HepG2 (cell line): Measurements from ENCODE around the gene EXOC6B. TPM values are rescaled to one million over a fixed set of nuclear protein-coding genes. Genes with fewer than 3 reads are reported as not detected.

Experiments used
- ATAC-seq: fragments of 200-7000 bp; cut with Tn5 transposase; 3 replicates; pipeline ENCODE4 v1.9.1; 2020; ENCODE audit warnings: mild to moderate bottlenecking, moderate library complexity
- BruUV-seq: library from RNA; stranded (reverse); fragments of 400-500 nt; replicated peaks from 2 replicates; lab custom pipeline; 2021; lab: Mats Ljungman, UMichigan
- CTCF ChIA-PET: fragments of 300-600 bp; formaldehyde crosslinking; extraction: SDS; loops from one replicate; lab custom pipeline; 2021; ENCODE audit warnings: low total read pairs, inconsistent platforms, low intra/inter-chr PET ratio; lab: Yijun Ruan, JAX
- POLR2A ChIA-PET: fragments of 350-600 bp; sonication (Branson Sonifier 250); formaldehyde crosslinking; loops from one replicate; lab custom pipeline; 2020; ENCODE audit warnings: antibody characterized with exemption, inconsistent platforms; lab: Yijun Ruan, JAX
- DNase-seq: peaks from one replicate; pipeline ENCODE4 v3.0.0-alpha.2; 2015; ENCODE audit warnings: low spot score
- FAIRE-seq: peaks from 3 replicates; lab custom pipeline; 2011; peaks lifted over from hg19 to GRCh38; lab: Jason Lieb, UNC
- H2AFZ ChIP-seq: one replicate; pipeline ENCODE4 v1.6.1; 2011; ENCODE audit warnings: low read length, inconsistent platforms
- H3K27ac ChIP-seq: fragments of 300-600 bp; 3 replicates; pipeline ENCODE4 v1.8.0; 2011; ENCODE audit warnings: mixed run types, mild to moderate bottlenecking, mixed read lengths, low read length, inconsistent platforms; ENCODE audit not compliant: insufficient read depth; ENCODE audit errors: extremely low read length
- H3K27me3 ChIP-seq, 2 experiments: fragments of 200-600 bp in 1 of 2; 2 replicates in 1 of 2; 3 replicates in 1 of 2; pipeline versions ENCODE4 v1.6.0 to v1.8.0; 2011; ENCODE audit warnings: low read length in 2 of 2, mild to moderate bottlenecking in 2 of 2, moderate library complexity in 2 of 2, inconsistent platforms in 1 of 2; ENCODE audit not compliant: insufficient read depth in 2 of 2, control insufficient read depth in 1 of 2
- H3K36me3 ChIP-seq, 2 experiments: fragments of 200-600 bp in 1 of 2; replicated peaks in 1 of 2; 2 replicates in 1 of 2; 3 replicates in 1 of 2; pipeline versions ENCODE4 v1.5.1 to v1.8.0; 2011; ENCODE audit warnings: low read length in 2 of 2, inconsistent platforms in 1 of 2; ENCODE audit not compliant: insufficient read depth in 2 of 2, control insufficient read depth in 1 of 2
- H3K4me1 ChIP-seq: 2 replicates; pipeline ENCODE4 v1.5.1; 2012; ENCODE audit warnings: low read length, inconsistent platforms; ENCODE audit not compliant: insufficient read depth
- H3K4me2 ChIP-seq: 2 replicates; pipeline ENCODE4 v1.6.0; 2011; ENCODE audit warnings: low read depth, low read length, inconsistent platforms
- H3K4me3 ChIP-seq, 3 experiments: fragments of 200-600 bp in 1 of 3; sonication (generic), shearing (Covaris generic) in 1 of 3; replicated peaks in 1 of 3; 2 replicates each; pipeline ENCODE4 v1.5.1; 2011 to 2016; ENCODE audit warnings: low read length in 3 of 3, inconsistent platforms in 2 of 3, low read depth in 2 of 3, mild to moderate bottlenecking in 2 of 3, control low read depth in 1 of 3, mixed read lengths in 1 of 3; ENCODE audit not compliant: insufficient read depth in 1 of 3
- H3K79me2 ChIP-seq: one replicate; pipeline ENCODE4 v1.6.1; 2011; ENCODE audit warnings: low read length, inconsistent platforms; ENCODE audit not compliant: insufficient read depth
- H3K9ac ChIP-seq: 2 replicates; pipeline ENCODE4 v1.6.0; 2011; ENCODE audit warnings: mild to moderate bottlenecking, low read depth, low read length, inconsistent platforms; ENCODE audit not compliant: insufficient read depth
- H3K9me3 ChIP-seq: 2 replicates; pipeline ENCODE4 v1.5.1; 2012; ENCODE audit warnings: mild to moderate bottlenecking, low read length
- H4K20me1 ChIP-seq: 2 replicates; pipeline ENCODE4 v1.6.0; 2011; ENCODE audit warnings: inconsistent platforms, mild to moderate bottlenecking, low read length, moderate library complexity; ENCODE audit not compliant: insufficient read depth
- AHDC1 ChIP-seq: sonication (generic); formaldehyde crosslinking; IDR thresholded peaks from 2 replicates; pipeline ENCODE4 v1.5.1; 2020; ENCODE audit warnings: mild to moderate bottlenecking, missing genetic modification reagents, borderline replicate concordance
- FOSL2 ChIP-seq: sonication (generic); formaldehyde crosslinking; IDR thresholded peaks from 2 replicates; pipeline ENCODE4 v1.4.0; 2020; ENCODE audit warnings: missing genetic modification reagents
- MED8 ChIP-seq: sonication (generic); formaldehyde crosslinking; IDR thresholded peaks from 2 replicates; pipeline ENCODE4 v1.8.1; 2023; ENCODE audit warnings: mild to moderate bottlenecking, missing genetic modification reagents; ENCODE audit not compliant: insufficient replicate concordance
- MIXL1 ChIP-seq: IDR thresholded peaks from 2 replicates; pipeline ENCODE4 v1.6.1; 2016
- POGK ChIP-seq: sonication (generic); formaldehyde crosslinking; conservative IDR thresholded peaks from 2 replicates; pipeline ENCODE4 v1.8.0; 2022; ENCODE audit warnings: mild to moderate bottlenecking, moderate library complexity, missing genetic modification reagents
- TGIF2 ChIP-seq: IDR thresholded peaks from 2 replicates; pipeline ENCODE4 v1.6.1; 2016; ENCODE audit warnings: control low read depth, missing compliant biosample characterization
- U2AF1 ChIP-seq: fragments of 200-400 bp; formaldehyde crosslinking; optimal IDR thresholded peaks from 2 replicates; pipeline ENCODE3; 2017; ENCODE audit warnings: mild to moderate bottlenecking, low read depth, low read length
- ZFP91 ChIP-seq: sonication (generic); formaldehyde crosslinking; IDR thresholded peaks from 2 replicates; pipeline ENCODE4 v1.9.0; 2022; ENCODE audit warnings: missing genetic modification reagents, mild to moderate bottlenecking, borderline replicate concordance
- ZNF383 ChIP-seq: sonication (generic); formaldehyde crosslinking; IDR thresholded peaks from 2 replicates; pipeline ENCODE4 v1.4.0; 2020; ENCODE audit warnings: missing genetic modification reagents, mild to moderate bottlenecking, borderline replicate concordance
- ZNF816 ChIP-seq: sonication (generic); formaldehyde crosslinking; IDR thresholded peaks from 2 replicates; pipeline ENCODE4 v1.8.0; 2022; ENCODE audit warnings: missing genetic modification reagents, mild to moderate bottlenecking, borderline replicate concordance
- WGBS: methylation state at CpG from one replicate; pipeline ENCODE4 v1.1.6; 2017; ENCODE audit warnings: low lambda C conversion rate; 5-methylcytosine and 5-hydroxymethylcytosine counted together
- in situ Hi-C: cut with HindIII; loops from 2 replicates; pipeline ENCODE4 v1.10.0; 2017; ENCODE audit warnings: low pct_unique_long_range_greater_than_20kb; ENCODE audit not compliant: extremely low pct_ligation_motif_present
- intact Hi-C: fragments of 100-400 bp; cut with micrococcal nuclease; formaldehyde crosslinking; loops from one replicate; pipeline ENCODE4 v1.10.0; 2022; ENCODE audit not compliant: unreplicated experiment
- polyA plus RNA-seq, 8 experiments: library from polyadenylated mRNA; depleted of rRNA in 3 of 8; stranded (reverse) in 7 of 8; unstranded in 1 of 8; fragments of >200 nt; fragmentation: Illumina TruSeq in 4 of 8; extraction: Trizol in 4 of 8; gene quantifications; 2 replicates each; pipeline versions ENCODE4 v1.2.1 to v1.2.3, GENCODE V29; 2011 to 2016; ENCODE audit warnings: low read depth in 4 of 8, missing spikeins in 1 of 8, mixed read lengths in 1 of 8; ENCODE audit not compliant: insufficient read depth in 1 of 8
- total RNA-seq, 5 experiments: library from RNA; depleted of rRNA; stranded (reverse); fragments of >200 nt; fragmentation: Illumina TruSeq; extraction: Trizol; gene quantifications; 2 replicates each; pipeline ENCODE4 v1.2.3, GENCODE V29; 2016; ENCODE audit warnings: low read depth in 1 of 5

EXOC6B gene
- total and polyA plus RNA-seq, 2 of the 13 experiments (the other 11 are each of a cell fraction or from before 2014, with no cell fraction given): 9.1 to 15.9 TPM

- TF ChIP-seq MED8 (CRISPR knock-in tag) (no peak), MIXL1 (peak; percentile 94)
Observed at GRCh38 chr2:72723769-72724370, 102.0 kb downstream of the EXOC6B start (continued).

- ChIA-PET CTCF (no interaction called here), POLR2A (interaction anchor here (1.6 kb wide), 1 partner anchor 8 kb away, joined by 3 read pairs; no protein-coding TSS in a partner anchor)
- TSS peak; percentile 38 for BruUV-seq
- WGBS: 76% methylated on average over 3 of the region's 3 CpGs
- Histone ChIP-seq H3K4me2 (peak overlapping the region; percentile 66), H3K27ac (no peak overlapping the region), H3K9ac (no peak overlapping the region), H3K27me3 (no peaks in the 10 kb centered on the region), H3K9me3 (no peaks in the 10 kb centered on the region), H3K79me2 (no peaks in the 10 kb centered on the region), H2AFZ (no peak overlapping the region), H3K36me3 (no peaks in the 10 kb centered on the region), H3K4me3 (no peak overlapping the region), H4K20me1 (no peaks in the 10 kb centered on the region), H3K4me1 (peaks cover 57% of the 10 kb centered on the region)
- FAIRE-seq (no peak), DNase-seq (peak; percentile 53), ATAC-seq (peak; percentile 44; the same call in 2 of the 3 replicates)
- intact Hi-C loops: loop anchor here (5.0 kb wide), 1 partner anchor 35 kb away; no protein-coding TSS in a partner anchor
- in situ Hi-C loops: no loop called here
- TF ChIP-seq ZFP91 (CRISPR knock-in tag) (no peak), ZNF816 (CRISPR knock-in tag) (peak; percentile 21; the same call in 1 of the 2 replicates), POGK (CRISPR knock-in tag) (no peak), ZNF383 (no peak), U2AF1 (no peak), AHDC1 (CRISPR knock-in tag) (peak; percentile 28; the same call in 1 of the 2 replicates), FOSL2 (CRISPR knock-in tag) (peak; percentile 80), TGIF2 (CRISPR knock-in tag) (0 out of 2 replicates have a peak, but pooled peaks have one; percentile 45)
Observed at GRCh38 chr2:72722492-72723070, 103.3 kb downstream of the EXOC6B start.
